HG03469 (cell line): Measurements from ENCODE around the gene ECSCR.

ENCODE experiments used
- ATAC-seq: cut with Tn5 transposase; IDR thresholded peaks from one replicate; pipeline ENCODE4 v1.9.1; 2021; ENCODE audit warnings: mild to moderate bottlenecking, moderate library complexity, moderate number of reproducible peaks; ENCODE audit not compliant: unreplicated experiment

ECSCR gene

GRCh38 chr5:139474890-139475791, 12.6 kb upstream of the ECSCR start:
- ATAC-seq, result no peak

- no peak for ATAC-seq
Measured at GRCh38 chr5:139473565-139473964, 11.0 kb upstream of the ECSCR start.

GRCh38 chr5:139473105-139473504, 10.6 kb upstream of the ECSCR start:
- ATAC-seq, result no peak

GRCh38 chr5:139472386-139473030, 10.0 kb upstream of the ECSCR start:
- no peak for ATAC-seq

- no peak for ATAC-seq
Measured at GRCh38 chr5:139470821-139471300, 8.3 kb upstream of the ECSCR start, which contains the start of gene SMIM33. Gene SMIM33 (plus strand): TSS chr5:139471004. CDS start chr5:139471122, 118 bp downstream.

- no peak for ATAC-seq
Measured at GRCh38 chr5:139468421-139468931, 5.9 kb upstream of the ECSCR start.

GRCh38 chr5:139461698-139462097, 845 bp downstream of the ECSCR start:
- ATAC-seq, result no peak

GRCh38 chr5:139461176-139461575, 1.4 kb downstream of the ECSCR start:
- no peak for ATAC-seq

GRCh38 chr5:139460455-139460854, 2.1 kb downstream of the ECSCR start:
- ATAC-seq, result no peak

GRCh38 chr5:139459451-139459934, 3.0 kb downstream of the ECSCR start:
- ATAC-seq, result no peak

- ATAC-seq, result no peak
Measured at GRCh38 chr5:139458580-139459407, 3.7 kb downstream of the ECSCR start.

- ATAC-seq, result no peak
Measured at GRCh38 chr5:139457653-139458306, 4.8 kb downstream of the ECSCR start.

GRCh38 chr5:139457241-139457640, 5.3 kb downstream of the ECSCR start:
- ATAC-seq, result no peak

- ATAC-seq, result no peak
Measured at GRCh38 chr5:139456776-139457175, 5.8 kb downstream of the ECSCR start.

- no peak for ATAC-seq
Measured at GRCh38 chr5:139454568-139455290, 7.8 kb downstream of the ECSCR start.

GRCh38 chr5:139453683-139454567, 8.6 kb downstream of the ECSCR start:
- ATAC-seq, result no peak

- no peak for ATAC-seq
Measured at GRCh38 chr5:139451878-139452660, 10.5 kb downstream of the ECSCR start.

- ATAC-seq, result no peak
Measured at GRCh38 chr5:139451176-139451575, 11.4 kb downstream of the ECSCR start.
